ENCODE measurements around the gene PSMA5.

- no peak for TF ChIP-seq CTCF (IDR thresholded peaks at IDR 0.05 in 4 of 5, conservative IDR thresholded peaks at IDR 0.05 in 1 of 5)
- no peak for TF ChIP-seq POLR2A (IDR thresholded peaks at IDR 0.05)
These were observed 46.3 kb downstream of the PSMA5 start for GRCh38 chr1:109379907-109380306.

Measured in gastrocnemius medialis (tissue), 4 donors.